ENCODE data around the gene CDH23. TPM values are rescaled to one million over a fixed set of nuclear protein-coding genes. Genes with fewer than 3 reads are reported as not detected.

Gene CDH23
- total RNA-seq, 1 experiment from 2014 or later: 0.34 TPM

DNA sequence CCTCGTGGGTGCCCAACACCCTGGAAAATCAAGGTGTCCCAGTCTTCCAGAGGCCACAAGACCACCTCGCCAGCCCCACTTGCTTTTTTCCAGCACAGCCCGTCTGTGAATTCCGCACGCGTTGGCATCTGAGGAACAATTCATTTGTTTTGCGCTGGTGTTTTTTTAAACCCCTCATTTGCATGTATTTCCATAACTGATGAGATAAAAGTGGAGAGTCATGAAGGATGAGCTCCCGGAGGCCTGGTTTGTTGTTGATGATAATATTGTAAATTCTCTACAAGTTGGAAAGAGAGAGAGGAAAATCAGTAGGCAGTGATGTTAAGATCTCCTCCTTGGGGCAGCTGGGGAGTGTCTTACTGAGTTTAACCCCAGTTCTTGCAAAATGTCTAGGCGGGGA is 43.1 kb upstream of the CDH23 start:
- no peaks in the 10 kb centered on the region for H3K36me3 Mint-ChIP-seq (ENCODE audit: insufficient read depth, unreplicated experiment)
- CTCF ChIA-PET: no interaction called here

DNA sequence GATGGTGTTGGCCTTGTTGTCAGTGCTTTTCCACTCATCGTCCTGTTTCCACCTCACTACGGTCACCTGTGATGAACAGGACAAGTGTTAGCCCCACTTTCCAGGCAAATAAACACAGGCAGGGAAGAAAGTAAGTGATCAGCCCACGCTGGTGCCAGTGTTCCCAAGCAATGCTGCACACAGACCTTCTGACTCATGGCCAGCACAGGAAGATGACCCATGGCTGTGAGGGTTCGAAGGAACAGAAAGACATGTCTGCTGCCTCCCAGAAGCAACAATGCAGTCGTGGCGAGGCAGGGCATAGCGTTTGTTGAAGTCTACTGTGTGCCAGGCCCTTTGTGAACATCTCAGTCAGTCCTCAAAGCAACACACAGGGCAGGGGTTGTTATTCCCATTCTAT is 41.9 kb upstream of the CDH23 start:
- TF ChIP-seq, protein P1, sequence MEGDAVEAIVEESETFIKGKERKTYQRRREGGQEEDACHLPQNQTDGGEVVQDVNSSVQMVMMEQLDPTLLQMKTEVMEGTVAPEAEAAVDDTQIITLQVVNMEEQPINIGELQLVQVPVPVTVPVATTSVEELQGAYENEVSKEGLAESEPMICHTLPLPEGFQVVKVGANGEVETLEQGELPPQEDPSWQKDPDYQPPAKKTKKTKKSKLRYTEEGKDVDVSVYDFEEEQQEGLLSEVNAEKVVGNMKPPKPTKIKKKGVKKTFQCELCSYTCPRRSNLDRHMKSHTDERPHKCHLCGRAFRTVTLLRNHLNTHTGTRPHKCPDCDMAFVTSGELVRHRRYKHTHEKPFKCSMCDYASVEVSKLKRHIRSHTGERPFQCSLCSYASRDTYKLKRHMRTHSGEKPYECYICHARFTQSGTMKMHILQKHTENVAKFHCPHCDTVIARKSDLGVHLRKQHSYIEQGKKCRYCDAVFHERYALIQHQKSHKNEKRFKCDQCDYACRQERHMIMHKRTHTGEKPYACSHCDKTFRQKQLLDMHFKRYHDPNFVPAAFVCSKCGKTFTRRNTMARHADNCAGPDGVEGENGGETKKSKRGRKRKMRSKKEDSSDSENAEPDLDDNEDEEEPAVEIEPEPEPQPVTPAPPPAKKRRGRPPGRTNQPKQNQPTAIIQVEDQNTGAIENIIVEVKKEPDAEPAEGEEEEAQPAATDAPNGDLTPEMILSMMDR (IDR thresholded peaks at IDR 0.05; ENCODE audit: insufficient read depth in 1 of 2, low read depth in 1 of 2, low read length in 1 of 2, severe bottlenecking in 1 of 2, unreplicated experiment in 1 of 2): no peak
- Mint-ChIP-seq H3K9me3 (ENCODE audit: unreplicated experiment) (no peaks in the 10 kb centered on the region), H3K27me3 (ENCODE audit: insufficient read depth, unreplicated experiment) (no peaks in the 10 kb centered on the region), H3K36me3 (ENCODE audit: insufficient read depth, unreplicated experiment) (no peaks in the 10 kb centered on the region), H3K27ac (ENCODE audit: unreplicated experiment) (no peak overlapping the region), H3K4me3 (ENCODE audit: unreplicated experiment) (no peak overlapping the region), H3K4me1 (ENCODE audit: low read depth, unreplicated experiment) (no peaks in the 10 kb centered on the region)
- no peak for DNase-seq
- CTCF ChIA-PET: no interaction called here
- intact Hi-C loops (cut with micrococcal nuclease; ENCODE audit: unreplicated experiment): no loop called here
- Histone ChIP-seq H3K4me1 (peaks cover 2% of the 10 kb centered on the region; the same call in 1 of the 2 replicates), H3K27me3 (replicated peaks; ENCODE audit: control insufficient read depth, insufficient read depth, low read length) (no peaks in the 10 kb centered on the region), H3K9me3 (no peaks in the 10 kb centered on the region), H3K36me3 (ENCODE audit: control insufficient read depth, insufficient read depth, low read length) (no peaks in the 10 kb centered on the region), H3K4me3 (ENCODE audit: low read depth, low read length) (no peak overlapping the region)
- POLR2A ChIA-PET: no interaction called here
- no TSS peak for BruUV-seq (replicated peaks)

More for the DNA sequence above, 43.1 kb upstream of the CDH23 start:
- POLR2A ChIA-PET: no interaction called here
- Histone ChIP-seq H3K36me3 (ENCODE audit: control insufficient read depth, insufficient read depth, low read length) (no peaks in the 10 kb centered on the region), H3K4me3 (ENCODE audit: low read depth, low read length) (no peak overlapping the region), H3K27me3 (replicated peaks; ENCODE audit: control insufficient read depth, insufficient read depth, low read length) (no peaks in the 10 kb centered on the region), H3K4me1 (peaks cover 14% of the 10 kb centered on the region), H3K9me3 (no peaks in the 10 kb centered on the region)
- intact Hi-C loops (cut with micrococcal nuclease; ENCODE audit: unreplicated experiment): no loop called here
- TF ChIP-seq, protein P1 (IDR thresholded peaks at IDR 0.05; ENCODE audit: insufficient read depth in 1 of 2, low read depth in 1 of 2, low read length in 1 of 2, severe bottlenecking in 1 of 2, unreplicated experiment in 1 of 2): no peak
- no peak for DNase-seq
- Mint-ChIP-seq H3K4me3 (ENCODE audit: unreplicated experiment) (no peak overlapping the region), H3K4me1 (ENCODE audit: low read depth, unreplicated experiment) (peaks cover 3% of the 10 kb centered on the region), H3K27ac (ENCODE audit: unreplicated experiment) (no peak overlapping the region), H3K27me3 (ENCODE audit: insufficient read depth, unreplicated experiment) (no peaks in the 10 kb centered on the region), H3K9me3 (ENCODE audit: unreplicated experiment) (no peaks in the 10 kb centered on the region)
- no TSS peak for BruUV-seq (replicated peaks)

DNA sequence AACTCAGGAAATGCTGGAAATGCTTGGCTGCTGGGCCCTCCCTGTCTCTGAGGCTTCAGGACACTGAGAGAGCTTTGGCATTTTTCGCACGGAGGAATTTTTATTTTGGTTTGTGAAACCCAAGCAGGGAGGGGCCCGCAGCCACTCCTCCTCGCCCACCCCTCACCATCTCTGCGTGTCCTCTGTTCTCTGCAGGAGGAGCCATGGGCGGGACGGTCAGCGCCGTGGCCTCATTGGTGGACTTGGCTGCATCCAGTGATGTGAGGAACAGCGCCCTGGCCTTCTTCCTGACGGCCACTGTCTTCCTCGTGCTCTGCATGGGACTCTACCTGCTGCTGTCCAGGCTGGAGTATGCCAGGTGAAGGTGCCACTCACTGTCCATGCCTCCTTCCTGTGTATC is 40.8 kb upstream of the CDH23 start:
- H3K27ac Mint-ChIP-seq (ENCODE audit: unreplicated experiment): no peak overlapping the region
- Histone ChIP-seq H3K4me3 (ENCODE audit: low read depth, low read length) (no peak overlapping the region), H3K36me3 (ENCODE audit: control insufficient read depth, insufficient read depth, low read length) (no peaks in the 10 kb centered on the region), H3K4me1 (no peaks in the 10 kb centered on the region), H3K27me3 (replicated peaks; ENCODE audit: control insufficient read depth, insufficient read depth, low read length) (no peaks in the 10 kb centered on the region), H3K9me3 (no peaks in the 10 kb centered on the region)
- no peak for DNase-seq
- no peaks in the 10 kb centered on the region for H3K27me3 Mint-ChIP-seq (ENCODE audit: insufficient read depth, unreplicated experiment)
- H3K36me3 Mint-ChIP-seq (ENCODE audit: insufficient read depth, unreplicated experiment): no peaks in the 10 kb centered on the region
- POLR2A ChIA-PET: no interaction called here
- H3K4me1 Mint-ChIP-seq (ENCODE audit: low read depth, unreplicated experiment): no peaks in the 10 kb centered on the region
- CTCF ChIA-PET: no interaction called here
- TF ChIP-seq, protein P1 (IDR thresholded peaks at IDR 0.05; ENCODE audit: insufficient read depth in 1 of 2, low read depth in 1 of 2, low read length in 1 of 2, severe bottlenecking in 1 of 2, unreplicated experiment in 1 of 2): no peak
- intact Hi-C loops (cut with micrococcal nuclease; ENCODE audit: unreplicated experiment): no loop called here
- H3K9me3 Mint-ChIP-seq (ENCODE audit: unreplicated experiment): no peaks in the 10 kb centered on the region
- BruUV-seq (replicated peaks): no TSS peak
- H3K4me3 Mint-ChIP-seq (ENCODE audit: unreplicated experiment): no peak overlapping the region

Measured in Caco-2 (cell line).